Mesenteric fat pad (tissue), 1 donor: ENCODE results near the gene SMC6. TPM values are rescaled to one million over a fixed set of nuclear protein-coding genes. Genes with fewer than 3 reads are reported as not detected.

Experiments
- DNase-seq: peaks from one replicate; pipeline ENCODE4 v3.0.0-alpha.2; 2020; ENCODE audit warnings: low spot score
- long read RNA-seq: library from polyadenylated mRNA; unstranded; transcript quantifications from one replicate; pipeline ENCODE4 v2.0.0, GENCODE V29; 2020
- total RNA-seq: library from RNA; stranded (reverse); fragmentation: NEBNext Ultra II Directional; extraction: Animal tissue kit (Norgen Biotek cat#: 25700); gene quantifications from one replicate; pipeline ENCODE4 v1.2.1, GENCODE V29; 2021
- donor health status: DM: yes; HTN: yes; CAD: no.

Gene SMC6
- total RNA-seq, result 10.9 TPM
- long read RNA-seq, partial matches to known transcripts, result 25 of 31 reads
- long read RNA-seq, other reads (novel, unspliced or antisense), result 6 of 31 reads

DNA sequence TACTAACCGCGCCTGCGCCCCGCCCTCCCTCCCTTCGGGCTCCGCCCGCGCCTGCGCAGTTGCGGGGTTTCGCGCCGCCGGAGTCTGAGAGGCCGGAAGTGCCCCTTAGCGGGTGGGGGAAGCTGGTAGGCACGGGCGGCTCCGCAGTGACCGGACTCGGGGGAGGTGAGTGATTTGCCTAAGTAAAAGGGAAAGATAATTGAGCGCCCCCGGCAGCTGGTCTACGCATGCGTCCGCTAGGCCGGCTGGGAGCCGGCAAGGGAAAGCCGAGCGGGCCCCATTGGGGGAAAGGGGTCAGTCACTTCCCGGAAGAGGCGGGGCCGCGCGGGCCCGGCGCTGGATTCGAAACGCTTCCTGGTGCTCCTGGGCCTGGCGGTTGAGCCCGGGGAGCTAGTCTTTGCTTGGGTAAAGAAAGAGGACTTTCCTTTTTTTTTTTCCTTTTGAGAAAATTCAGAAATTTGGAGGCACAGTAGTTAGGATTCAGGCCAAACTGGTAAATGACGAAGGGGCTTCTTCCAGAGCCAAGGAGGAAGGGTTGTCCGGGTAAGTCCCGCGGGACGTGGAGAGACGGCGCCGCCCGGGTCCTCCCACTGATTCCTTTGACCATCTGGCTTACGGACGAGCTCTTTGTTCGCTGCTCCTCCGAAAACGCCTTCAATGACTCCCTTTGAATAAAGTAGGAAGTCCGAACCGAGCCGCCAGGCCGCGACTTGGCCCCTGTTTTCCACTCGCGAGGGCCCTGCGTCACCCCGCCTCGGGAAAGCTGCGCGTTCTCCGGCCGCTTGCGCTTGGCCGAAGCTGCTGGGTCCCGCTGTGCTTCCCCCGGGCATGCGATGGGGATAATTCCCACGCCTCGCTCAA, at the start of gene SMC6, which contains the start of gene GEN1:
SMC6 (minus strand) TSS at position 8 of the 861 bp plus-strand sequence. CDS start 7,864 bp downstream, outside the sequence.
GEN1 (plus strand) TSS at position 336 of the 861 bp plus-strand sequence. CDS start 5,806 bp downstream, outside the sequence.
- DNase-seq, result peak; percentile 97

GRCh38 chr2:17800693-17801458, 47.3 kb upstream of the SMC6 start:
- no peak for DNase-seq

DNA sequence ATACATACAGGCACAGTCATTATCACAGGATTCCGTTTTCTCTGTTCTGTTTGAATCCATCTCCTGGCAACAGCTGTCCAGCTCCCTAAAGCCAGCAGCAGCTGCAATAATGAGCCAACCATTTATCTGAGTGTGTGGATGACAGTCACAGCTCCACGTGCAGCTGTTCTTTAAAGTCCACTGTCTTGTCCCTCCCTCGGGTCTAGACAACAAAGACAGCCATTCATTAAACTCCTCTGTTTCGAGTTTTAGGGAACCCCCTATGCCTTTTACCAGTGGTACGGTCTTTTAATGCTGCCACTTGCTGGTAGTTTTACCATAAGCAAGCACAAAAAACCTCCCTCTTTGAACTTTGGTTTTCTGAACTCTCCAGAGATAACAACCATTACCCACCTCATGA, 46.6 kb upstream of the SMC6 start:
- DNase-seq, result no peak

- DNase-seq, result no peak
Observed at GRCh38 chr2:17799301-17800120, 45.9 kb upstream of the SMC6 start.

DNA sequence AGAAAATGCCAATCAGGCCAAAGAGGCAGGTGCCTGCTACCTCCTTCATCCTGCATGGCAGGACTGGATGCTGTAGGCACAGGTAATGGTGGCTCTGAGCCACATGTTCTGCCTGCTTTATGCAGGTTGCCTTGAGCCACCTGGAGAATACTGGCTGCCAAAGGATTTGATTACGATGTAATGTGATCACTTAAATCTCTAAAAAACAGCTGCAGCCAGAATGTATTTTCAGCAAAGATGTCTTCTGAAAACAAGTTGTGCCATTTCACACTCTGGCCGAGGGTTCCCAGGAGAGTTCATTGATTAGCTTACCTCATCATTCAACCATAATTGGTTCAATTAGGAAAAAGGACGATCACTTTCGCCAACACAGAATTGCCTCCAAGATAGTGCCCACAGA, 44.7 kb upstream of the SMC6 start:
- no peak for DNase-seq

- DNase-seq, result no peak
Observed at GRCh38 chr2:17795309-17795708, 41.7 kb upstream of the SMC6 start.

DNA sequence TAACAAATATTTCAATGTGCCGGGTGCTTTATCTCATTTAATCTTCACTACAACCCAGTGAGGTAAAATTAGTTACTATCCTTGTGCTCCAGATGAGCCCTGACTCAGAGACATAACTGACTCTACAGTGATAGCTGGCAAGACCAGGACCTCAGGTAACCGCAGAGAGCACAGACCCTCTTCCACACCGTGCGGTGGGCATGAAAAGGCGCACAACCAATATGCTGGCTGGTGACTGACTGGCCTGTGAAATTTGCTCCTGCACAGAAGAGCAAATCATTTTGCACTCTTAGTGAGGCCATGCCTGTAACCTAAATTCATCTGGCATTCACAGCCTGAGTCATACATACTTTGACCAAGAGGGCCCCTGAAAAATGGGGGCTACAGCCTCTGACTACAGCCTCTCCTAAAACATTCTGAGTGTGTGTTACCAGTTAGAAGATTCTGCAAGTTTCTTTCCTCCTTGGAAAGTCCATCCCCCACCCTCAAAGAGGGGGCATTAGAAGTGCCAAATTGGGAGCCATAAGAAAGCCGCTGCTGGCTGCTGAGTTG, 40.3 kb upstream of the SMC6 start:
- DNase-seq, result no peak

- DNase-seq, result no peak
Observed at GRCh38 chr2:17793296-17793695, 39.7 kb upstream of the SMC6 start.

DNA sequence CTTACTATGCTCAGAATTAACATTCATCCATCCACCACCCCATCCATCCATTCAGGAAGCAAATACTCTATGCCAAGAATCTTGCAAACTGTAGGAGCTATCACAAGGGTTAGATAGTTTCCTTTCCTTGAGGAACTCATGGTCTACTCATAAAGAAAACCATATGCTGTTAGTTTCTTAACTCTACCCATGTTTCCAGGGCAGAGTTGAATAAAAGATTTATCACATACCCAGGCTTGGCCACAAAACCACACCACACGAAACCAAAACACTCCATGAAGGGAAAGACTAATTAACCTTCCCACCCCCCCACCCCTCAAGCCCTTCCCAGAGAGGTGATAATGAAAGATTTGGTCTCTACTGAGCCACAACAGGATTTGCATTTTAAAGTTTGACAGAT, 38.9 kb upstream of the SMC6 start:
- no peak for DNase-seq

DNA sequence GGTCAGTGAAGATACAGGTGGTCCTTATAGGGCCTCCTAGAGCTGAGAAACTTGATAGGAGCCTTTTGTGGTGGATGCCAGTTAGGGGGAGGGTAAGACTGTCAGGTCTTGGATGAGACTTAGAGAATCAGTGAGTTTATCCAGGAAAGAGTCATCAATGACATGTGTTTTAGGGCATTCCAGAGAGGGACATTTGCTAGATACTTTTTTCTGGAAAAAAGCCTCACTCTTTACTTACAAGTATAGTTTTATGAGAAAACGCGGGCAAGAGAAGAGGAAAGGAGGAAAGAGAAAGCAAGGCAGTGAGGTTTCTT, 38.2 kb upstream of the SMC6 start:
- DNase-seq, result no peak

GRCh38 chr2:17791121-17791816, 37.7 kb upstream of the SMC6 start:
- no peak for DNase-seq

GRCh38 chr2:17790536-17790935, 36.9 kb upstream of the SMC6 start:
- DNase-seq, result no peak

DNA sequence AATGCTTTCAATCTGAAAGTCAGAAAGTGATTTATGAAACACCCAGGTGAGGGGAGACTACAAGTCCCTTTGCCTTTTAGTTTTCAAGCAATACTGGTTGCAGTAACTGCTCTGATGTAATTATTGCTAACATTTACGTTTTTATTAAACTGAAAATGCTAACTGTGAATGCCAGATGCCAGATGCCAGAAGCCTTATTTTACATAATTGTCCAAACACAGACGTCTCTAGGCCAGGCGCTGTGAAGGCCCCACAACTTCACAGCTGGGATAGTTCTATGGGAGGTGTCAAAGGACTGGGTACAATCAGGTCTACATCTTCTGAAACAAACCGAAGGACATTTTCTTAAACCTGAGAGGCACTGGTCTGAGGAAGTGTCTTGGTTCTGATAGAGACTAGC, 35.2 kb upstream of the SMC6 start:
- DNase-seq, result no peak

DNA sequence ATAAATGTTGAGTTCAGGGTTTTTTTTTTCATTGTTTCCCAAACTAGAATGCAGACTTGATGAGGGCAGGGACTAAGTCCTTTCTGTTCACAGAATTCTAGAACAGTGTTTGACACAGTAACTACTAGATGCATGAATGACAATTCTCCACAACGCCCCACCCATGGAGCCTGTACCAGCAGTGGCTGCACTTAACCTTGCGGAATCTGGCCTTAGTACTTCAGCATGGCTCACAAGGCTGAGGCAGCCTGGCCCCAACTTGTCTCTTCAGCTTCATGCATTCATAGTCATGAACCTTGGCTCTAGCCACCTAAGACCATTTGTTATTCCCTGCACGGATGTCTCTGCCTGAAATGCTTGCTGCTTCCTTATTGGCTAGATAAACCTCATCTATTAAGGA, 33.1 kb upstream of the SMC6 start:
- DNase-seq, result no peak

DNA sequence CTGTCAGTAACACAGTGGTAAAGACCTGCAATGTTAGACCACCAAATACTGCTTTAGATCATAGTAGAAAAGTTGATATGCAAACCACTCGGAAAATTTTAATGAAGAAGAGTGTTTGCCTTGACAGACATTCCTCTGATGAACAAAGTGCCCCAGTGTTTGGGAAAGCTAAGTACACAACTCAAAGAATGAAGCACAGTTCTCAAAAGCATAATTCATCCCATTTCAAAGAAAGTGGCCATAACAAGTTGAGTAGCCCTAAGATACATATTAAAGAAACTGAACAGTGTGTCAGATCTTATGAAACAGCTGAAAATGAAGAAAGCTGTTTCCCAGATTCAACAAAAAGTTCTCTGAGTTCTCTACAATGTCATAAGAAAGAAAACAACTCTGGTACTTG, 27.9 kb upstream of the SMC6 start:
- DNase-seq, result no peak

- DNase-seq, result no peak
Observed at GRCh38 chr2:17780546-17780945, 26.9 kb upstream of the SMC6 start.

DNA sequence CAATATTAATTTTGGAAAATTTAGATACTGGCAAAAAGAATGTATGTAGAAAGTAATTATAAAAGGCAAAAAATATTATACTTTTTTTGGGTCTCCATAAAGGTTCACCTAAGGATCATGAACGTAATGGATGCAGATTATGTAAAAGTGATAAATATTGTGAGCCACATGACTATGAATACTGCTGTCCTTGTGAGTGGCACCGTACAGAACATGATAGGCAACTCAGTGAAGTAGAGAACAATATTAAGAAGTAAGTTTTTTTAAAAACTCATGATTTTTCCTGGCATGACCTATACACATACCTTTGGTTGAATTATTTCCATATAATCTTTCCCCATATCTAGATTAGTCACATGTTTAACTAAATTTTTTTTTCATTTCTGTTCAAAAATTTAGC, 18.9 kb upstream of the SMC6 start:
- no peak for DNase-seq

DNA sequence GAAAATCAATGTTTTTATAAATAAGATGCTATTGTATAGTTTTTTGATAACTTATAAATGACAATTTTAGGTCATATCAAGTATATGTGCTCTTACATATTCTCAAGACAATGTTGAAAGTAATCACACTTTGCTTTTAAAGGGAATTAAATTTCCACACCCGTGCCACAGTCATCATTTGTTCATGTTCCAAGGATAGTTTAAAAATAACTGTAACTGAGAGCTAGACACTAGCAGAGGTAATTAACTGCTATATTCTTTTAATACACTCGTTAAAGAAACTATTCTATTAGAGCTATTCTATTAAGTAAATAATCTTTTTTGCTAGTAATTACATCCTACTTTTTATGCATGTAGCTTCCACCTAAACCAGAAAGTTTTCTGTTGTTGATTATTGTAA, 18.3 kb upstream of the SMC6 start:
- no peak for DNase-seq

GRCh38 chr2:17768894-17769293, 15.3 kb upstream of the SMC6 start:
- DNase-seq, result no peak

DNA sequence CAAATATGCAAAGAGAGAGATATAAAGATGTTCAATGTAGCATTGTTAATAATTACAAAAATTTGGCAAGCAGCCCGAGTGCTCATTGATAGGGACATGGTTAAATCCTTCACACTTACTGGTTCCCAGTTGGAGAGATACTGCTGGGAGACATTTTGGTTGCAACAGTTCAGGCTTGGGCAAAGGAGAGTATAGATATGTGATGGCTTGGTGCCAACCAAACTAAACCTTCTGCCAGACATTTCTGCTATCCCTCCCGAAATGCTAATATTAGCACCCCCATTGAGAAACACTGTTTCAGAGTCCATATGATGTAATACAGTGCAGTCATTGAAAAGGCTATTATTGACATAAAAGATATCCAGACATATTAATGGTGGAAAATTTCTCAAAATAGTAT, 11.8 kb upstream of the SMC6 start:
- DNase-seq, result no peak
